Activated CD4-positive, alpha-beta T cell treated with anti-CD3 and anti-CD28 coated beads, Interleukin-2, amount 50 U/mL, for 16 hours (primary cell): ENCODE results near the gene GLRA1.
"Not testable (repeated sequence)": the region's sequence is repeated elsewhere in the genome, so short reads cannot be mapped to it uniquely, and the experiment has no call there.

ENCODE experiments used
- DNase-seq: peaks from one replicate; pipeline ENCODE4 v3.0.0-alpha.2; 2020

The GLRA1 gene

GRCh38 chr5:151912360-151912759 is 12.3 kb downstream of the GLRA1 start:
- DNase-seq, result no peak

DNA sequence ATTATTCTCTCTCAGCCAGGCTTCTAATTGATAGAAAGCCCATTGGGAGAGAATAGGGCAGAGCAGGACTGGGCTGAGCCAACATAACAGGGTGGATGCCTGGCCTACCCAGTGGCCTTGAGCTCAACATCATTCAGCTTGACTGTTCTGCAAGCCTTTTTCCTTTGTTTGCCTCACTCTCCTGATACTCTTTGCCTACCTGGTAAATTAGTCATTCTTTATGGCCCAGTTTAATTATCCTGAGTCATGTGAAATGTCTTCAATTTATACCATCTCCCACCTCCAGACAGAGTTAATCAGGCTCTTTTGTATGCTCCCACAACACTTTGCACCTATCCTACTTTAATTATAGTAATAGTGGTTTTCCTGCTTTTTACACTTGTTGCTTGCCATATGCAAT is 13.6 kb downstream of the GLRA1 start:
- no peak for DNase-seq

- DNase-seq, result no peak
Observed at GRCh38 chr5:151909628-151910027, 15.0 kb downstream of the GLRA1 start.

GRCh38 chr5:151906246-151906645 is 18.4 kb downstream of the GLRA1 start:
- no peak for DNase-seq

GRCh38 chr5:151905557-151905961 is 19.1 kb downstream of the GLRA1 start:
- no peak for DNase-seq

DNA sequence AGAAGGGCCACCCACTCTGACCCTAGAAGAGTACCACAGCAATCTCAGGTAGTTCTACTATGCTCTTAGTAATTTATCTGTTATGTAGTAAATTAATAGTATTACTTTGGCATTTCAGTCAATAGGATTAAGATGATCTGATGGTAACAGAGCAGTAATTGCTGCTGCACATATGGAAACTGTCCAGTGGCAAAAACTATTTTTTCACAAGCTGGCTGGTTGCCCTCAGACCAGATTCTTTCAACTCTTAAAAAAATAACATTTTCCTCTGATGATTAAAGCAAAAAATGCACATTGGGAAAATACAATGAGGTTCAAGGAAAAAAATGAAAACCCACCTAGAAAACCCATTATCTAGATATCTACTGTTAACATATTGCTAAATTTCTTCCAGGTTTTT is 19.7 kb downstream of the GLRA1 start:
- DNase-seq, result no peak

- no peak for DNase-seq
Observed at GRCh38 chr5:151904127-151904526, 20.5 kb downstream of the GLRA1 start.

- DNase-seq, result no peak
Observed at GRCh38 chr5:151903243-151903653, 21.4 kb downstream of the GLRA1 start.

- DNase-seq, result no peak
Observed at GRCh38 chr5:151902215-151902614, 22.4 kb downstream of the GLRA1 start.

GRCh38 chr5:151901611-151902010 is 23.0 kb downstream of the GLRA1 start:
- no peak for DNase-seq

DNA sequence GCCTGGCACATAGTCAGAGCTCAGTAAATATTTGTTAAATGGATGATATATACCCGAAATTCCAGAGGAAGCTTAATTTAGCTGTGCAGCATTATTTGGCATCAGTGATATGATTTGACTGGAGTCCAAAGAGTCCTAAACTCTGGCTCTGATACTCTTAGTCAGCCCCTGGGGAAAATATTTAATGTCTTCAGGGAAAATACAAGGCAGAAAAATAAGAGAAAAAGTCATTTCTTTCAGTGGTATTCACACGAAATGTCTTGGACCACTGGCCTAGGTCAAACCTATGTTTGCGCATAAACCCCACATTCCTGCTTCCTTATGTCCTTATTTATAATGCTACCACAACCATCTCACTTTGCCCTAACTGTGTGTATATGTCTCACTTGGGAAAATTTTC is 23.8 kb downstream of the GLRA1 start:
- DNase-seq, result no peak

- DNase-seq, result no peak
Observed at GRCh38 chr5:151899399-151899798, 25.3 kb downstream of the GLRA1 start.

DNA sequence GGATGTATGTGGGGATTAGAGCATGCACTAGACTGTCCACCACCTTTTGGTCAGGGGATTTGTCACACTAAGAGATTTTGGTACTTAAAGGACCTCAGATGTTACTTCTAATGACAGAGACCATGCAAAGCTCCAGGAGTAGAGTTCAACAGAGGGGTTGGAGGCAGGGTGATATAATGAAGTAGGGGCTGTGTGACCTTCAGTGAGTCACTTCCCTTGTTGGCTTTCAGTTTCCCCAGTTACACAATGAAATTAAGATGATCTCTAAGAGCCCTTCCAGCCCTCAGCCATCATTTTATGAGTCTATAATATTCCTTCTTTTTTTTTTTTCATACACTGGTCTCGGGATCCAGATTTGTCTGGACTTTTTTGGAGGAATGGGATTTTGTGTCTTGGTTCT is 26.8 kb downstream of the GLRA1 start:
- no peak for DNase-seq

DNA sequence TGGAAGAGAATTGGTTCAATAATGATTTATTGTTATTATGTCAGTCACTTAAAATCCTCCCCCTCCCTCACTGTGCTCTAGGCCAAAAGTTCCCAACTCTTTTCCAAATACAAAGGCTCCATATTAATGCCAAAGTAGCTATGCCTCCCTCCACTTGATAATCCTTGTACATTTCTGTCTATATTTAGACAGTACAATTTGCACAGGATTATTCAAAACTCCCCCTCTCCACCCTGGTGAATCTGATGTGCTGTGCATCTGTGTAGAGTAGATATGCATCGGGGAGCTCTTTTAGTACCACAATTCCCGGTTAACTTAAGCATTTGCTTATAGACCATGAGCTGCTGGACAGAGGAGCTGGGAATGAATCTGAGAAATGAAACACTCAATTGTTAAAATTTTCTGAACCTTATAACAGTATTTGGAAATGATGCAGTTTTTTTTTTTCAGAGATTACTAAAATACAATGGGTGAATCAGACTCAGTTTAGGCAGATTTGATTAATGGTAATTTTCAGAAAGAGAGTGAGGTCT is 27.6 kb downstream of the GLRA1 start:
- DNase-seq, result no peak

DNA sequence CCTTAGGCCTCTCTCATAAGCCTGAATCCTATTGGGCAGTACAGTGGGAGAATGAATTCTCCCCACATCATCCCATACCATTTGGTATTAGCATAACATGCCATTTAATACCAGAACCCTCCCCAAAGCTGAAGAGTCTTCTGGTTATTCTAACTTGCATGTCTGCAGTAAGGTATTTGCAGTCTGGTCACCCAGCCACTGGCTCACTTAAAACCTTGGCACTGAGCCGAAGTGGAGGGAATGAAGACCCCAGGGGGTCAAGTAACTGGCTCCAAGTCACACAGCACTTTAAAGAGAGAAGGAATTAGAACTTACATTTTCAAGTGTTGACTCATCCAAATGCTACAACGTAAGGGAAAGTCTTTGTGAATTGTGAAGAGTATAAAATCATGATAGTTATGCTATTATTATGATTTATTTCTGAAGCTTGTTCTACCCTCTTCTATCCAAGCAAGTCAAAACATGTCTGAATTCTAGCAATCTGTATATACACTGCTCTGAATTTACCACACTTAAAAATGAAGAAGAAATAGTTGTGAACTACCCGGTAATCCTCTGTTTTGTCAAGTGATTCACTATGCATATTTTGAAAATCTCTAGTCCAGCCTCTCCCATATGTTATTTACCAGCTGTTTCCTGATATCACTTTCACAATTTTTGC is 28.5 kb downstream of the GLRA1 start:
- no peak for DNase-seq

- no peak for DNase-seq
Observed at GRCh38 chr5:151895660-151896030, 29.0 kb downstream of the GLRA1 start.

DNA sequence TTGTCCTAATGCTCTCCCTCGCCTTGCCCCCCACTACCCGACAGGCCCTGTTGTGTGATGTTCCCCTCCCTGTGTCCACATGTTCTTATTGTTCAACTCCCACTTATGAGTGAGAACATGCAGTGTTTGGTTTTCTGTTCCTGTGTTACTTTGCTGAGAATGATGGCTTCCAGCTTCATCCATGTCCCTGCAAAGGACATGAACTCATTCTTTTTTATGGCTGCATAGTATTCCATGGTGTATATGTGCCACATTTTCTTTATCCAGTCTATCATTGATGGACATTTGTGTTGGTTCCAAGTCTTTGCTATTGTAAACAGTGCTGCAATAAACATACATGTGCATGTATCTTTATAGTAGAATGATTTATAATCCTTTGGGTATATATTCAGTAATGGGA is 31.2 kb downstream of the GLRA1 start:
- DNase-seq, result not testable (repeated sequence)

DNA sequence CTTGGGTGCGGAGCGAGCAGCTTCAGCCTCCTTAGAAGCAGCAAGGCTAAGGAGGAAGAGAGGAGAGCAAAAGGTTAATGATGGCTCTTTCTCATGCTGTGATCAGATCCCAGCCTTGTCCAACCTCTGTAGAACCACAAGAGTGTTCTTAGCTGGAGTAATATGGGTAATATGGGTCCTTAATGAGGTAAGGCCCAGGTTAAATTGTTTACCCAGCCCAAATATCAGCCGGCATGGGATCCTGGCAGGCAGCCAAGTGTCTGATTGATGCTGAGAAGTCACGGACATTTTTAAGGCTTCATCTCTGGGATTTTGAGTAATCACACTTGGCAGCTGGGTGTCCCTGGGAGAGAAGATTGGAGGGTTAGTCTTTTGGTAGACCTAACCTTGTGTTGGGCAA is 32.3 kb downstream of the GLRA1 start:
- DNase-seq, result no peak

DNA sequence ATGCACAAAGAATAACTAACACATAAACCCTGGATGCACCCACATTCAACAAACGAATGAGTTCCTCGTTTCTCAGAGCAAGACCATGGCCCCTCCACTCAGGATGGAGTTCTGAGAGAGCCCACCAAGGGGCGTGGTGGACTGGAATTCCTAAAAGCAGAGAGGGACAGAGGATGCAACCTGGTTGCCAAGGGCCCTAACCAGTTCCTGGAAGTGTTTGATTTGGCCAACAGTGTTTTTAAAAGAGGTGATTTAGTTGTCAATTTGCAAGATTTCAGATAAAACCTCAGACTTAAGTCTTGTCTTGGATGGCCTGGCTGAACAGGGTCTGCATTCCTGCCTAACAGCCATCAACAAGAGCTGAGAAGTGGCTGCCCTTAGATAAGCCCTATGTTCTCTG is 34.4 kb downstream of the GLRA1 start:
- no peak for DNase-seq

DNA sequence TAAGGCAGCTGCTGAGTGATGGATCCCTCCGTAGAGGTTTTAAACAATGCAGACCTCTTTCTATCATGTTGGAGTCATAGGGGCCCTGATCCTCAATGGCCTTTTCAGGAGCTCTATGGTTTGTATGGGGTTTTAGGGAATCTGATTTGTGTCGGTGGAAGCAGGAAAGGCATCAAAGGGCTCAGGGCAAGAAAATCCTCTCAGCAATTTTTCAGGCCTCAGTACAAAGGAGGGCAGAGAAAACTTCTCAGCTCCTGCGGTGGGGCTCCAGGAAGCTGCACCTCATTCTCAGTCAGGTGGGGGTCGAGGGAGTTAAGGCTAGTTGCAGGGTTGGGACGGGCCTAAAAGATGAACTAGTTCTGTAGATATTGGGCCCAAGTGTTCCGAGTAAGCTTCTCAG is 35.0 kb downstream of the GLRA1 start:
- no peak for DNase-seq

DNA sequence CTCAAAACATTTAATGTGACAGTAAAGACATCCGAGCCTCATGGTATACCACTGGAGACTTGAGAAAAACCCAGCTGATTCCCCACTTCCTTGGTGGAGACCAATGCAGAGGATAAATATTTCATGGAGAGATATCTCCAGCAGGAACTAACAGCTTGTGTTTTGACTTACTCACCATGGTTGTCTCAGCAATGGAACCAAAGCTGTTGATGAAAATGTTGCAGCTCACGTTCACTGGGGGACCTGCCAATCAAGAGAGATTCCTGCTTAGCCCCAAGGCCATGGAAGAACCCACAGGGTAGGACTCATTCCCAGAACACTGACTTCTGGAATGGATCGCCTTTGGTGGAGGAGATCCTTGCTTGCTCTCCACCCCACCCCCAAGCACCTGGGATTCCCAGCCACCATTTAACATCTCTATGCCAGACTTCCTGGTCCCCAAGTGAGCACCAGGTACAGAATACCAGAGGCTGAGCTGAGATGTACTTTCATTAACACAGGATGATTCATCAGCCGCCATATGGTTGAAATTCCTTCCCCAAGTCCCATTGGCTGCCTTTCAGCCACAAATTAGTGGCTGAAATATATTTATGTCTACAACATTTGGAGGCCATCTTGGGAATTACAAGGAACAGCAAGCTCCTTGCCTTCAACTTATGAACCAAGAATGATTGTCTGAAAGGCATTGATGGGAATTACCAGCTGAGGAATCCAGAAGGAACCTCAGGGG is 37.9 kb downstream of the GLRA1 start:
- DNase-seq, result no peak

- DNase-seq, result no peak
Observed at GRCh38 chr5:151885138-151885908, 39.3 kb downstream of the GLRA1 start.

- DNase-seq, result no peak
Observed at GRCh38 chr5:151881621-151882225, 42.9 kb downstream of the GLRA1 start.
